PFSK-1 (cell line): ENCODE measurements around the gene EAPP.

Experiments
- FOXP2 ChIP-seq: optimal IDR thresholded peaks from 2 replicates; pipeline ENCODE3; 2011; ENCODE audit warnings: borderline replicate concordance, control low read depth, inconsistent platforms; ENCODE audit not compliant: insufficient read depth; ENCODE audit errors: extremely low read length, extremely low read depth
- POLR2AphosphoS5 ChIP-seq: IDR thresholded peaks from 2 replicates; pipeline ENCODE4 v1.6.1; 2012; ENCODE audit warnings: low read depth, mild to moderate bottlenecking, control low read depth, low read length, moderate library complexity
- REST ChIP-seq, 2 experiments: IDR thresholded peaks; 2 replicates each; pipeline versions ENCODE4 v1.6.1 to v1.8.0; 2011 to 2012; ENCODE audit warnings: low read depth in 2 of 2, low read length in 2 of 2, control low read depth in 1 of 2, inconsistent platforms in 1 of 2, mild to moderate bottlenecking in 1 of 2, moderate library complexity in 1 of 2; ENCODE audit not compliant: insufficient read depth in 1 of 2
- SIN3A ChIP-seq: IDR thresholded peaks from 2 replicates; pipeline ENCODE4 v1.6.1; 2012; ENCODE audit warnings: mild to moderate bottlenecking, low read length, moderate library complexity, borderline replicate concordance; ENCODE audit not compliant: insufficient read depth
- TAF1 ChIP-seq: IDR thresholded peaks from 2 replicates; pipeline ENCODE4 v1.6.1; 2012; ENCODE audit warnings: low read length, control low read depth, borderline replicate concordance; ENCODE audit not compliant: insufficient read depth

GRCh38 chr14:34496679-34497513, 42.6 kb downstream of the EAPP start:
- TF ChIP-seq REST (IDR thresholded peaks at IDR 0.05; ENCODE audit: insufficient read depth in 1 of 2, low read depth in 2 of 2, low read length in 2 of 2): 0 out of 4 replicates have a peak, but pooled peaks of 1 of the 2 experiments have one; percentile 20
- TF ChIP-seq POLR2AphosphoS5: no peak
- TF ChIP-seq TAF1: no peak
- TF ChIP-seq SIN3A: no peak
- no peak for TF ChIP-seq FOXP2
